MG63 (cell line): ENCODE measurements around the gene WDR88. TPM values are rescaled to one million over a fixed set of nuclear protein-coding genes. Genes with fewer than 3 reads are reported as not detected.

ENCODE experiments used
- DNase-seq: peaks from one replicate; pipeline ENCODE4 v3.0.0-alpha.2; 2020
- H3K27me3 ChIP-seq: fragments of 250-450 bp; sonication (Bioruptor Pico); 2 replicates; pipeline ENCODE4 v1.5.1; 2020; ENCODE audit warnings: mild to moderate bottlenecking, moderate library complexity
- H3K36me3 ChIP-seq: fragments of 250-450 bp; sonication (Bioruptor Pico); 2 replicates; pipeline ENCODE4 v1.5.1; 2020; ENCODE audit warnings: mild to moderate bottlenecking, moderate library complexity
- H3K4me3 ChIP-seq: fragments of 250-450 bp; sonication (Bioruptor Pico); 2 replicates; pipeline ENCODE4 v1.5.1; 2020; ENCODE audit warnings: mild to moderate bottlenecking, moderate library complexity
- H3K9me3 ChIP-seq: fragments of 250-450 bp; sonication (Bioruptor Pico); 2 replicates; pipeline ENCODE4 v1.5.1; 2020; ENCODE audit warnings: mild to moderate bottlenecking, moderate library complexity
- total RNA-seq: library from RNA; depleted of rRNA; stranded (reverse); fragments of >200 nt; shearing (Covaris generic); gene quantifications from 2 replicates; pipeline ENCODE4 v1.2.3, GENCODE V29; 2014; ENCODE audit warnings: low replicate concordance; rRNA removed

The WDR88 gene
- not detected in 2 replicates for total RNA-seq

DNA sequence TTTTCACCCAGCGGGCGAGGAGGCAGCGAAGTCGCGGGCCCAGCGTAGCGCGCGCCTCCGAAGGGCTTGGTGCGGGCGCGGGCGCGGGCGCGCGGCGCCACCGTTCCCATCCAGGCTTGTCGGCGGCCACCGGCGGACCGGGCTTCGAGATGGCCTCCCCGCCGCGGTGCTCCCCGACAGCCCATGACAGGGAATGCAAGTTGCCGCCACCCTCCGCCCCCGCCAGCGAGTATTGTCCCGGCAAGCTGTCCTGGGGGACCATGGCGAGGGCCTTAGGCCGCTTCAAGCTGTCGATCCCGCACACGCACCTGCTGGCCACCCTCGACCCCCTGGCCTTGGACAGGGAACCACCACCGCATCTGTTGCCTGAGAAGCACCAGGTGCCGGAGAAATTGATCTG lies at the start of gene WDR88:
WDR88 (plus strand) TSS at position 94 of the 400 bp plus-strand sequence; CDS start at position 150, 56 bp downstream.
- H3K36me3 ChIP-seq, result peaks cover 13% of the 10 kb centered on the region
- no peak within 1 kb of the TSS for H3K4me3 ChIP-seq
- DNase-seq, result no peak
- H3K9me3 ChIP-seq, result no peaks in the 10 kb centered on the region
- H3K27me3 ChIP-seq, result no peaks in the 10 kb centered on the region

- DNase-seq, result no peak
- Histone ChIP-seq H3K4me3 (no peak overlapping the region), H3K9me3 (no peaks in the 10 kb centered on the region), H3K27me3 (no peaks in the 10 kb centered on the region), H3K36me3 (peaks cover 28% of the 10 kb centered on the region)
Observed at GRCh38 chr19:33085570-33086128, 46.3 kb upstream of the WDR88 start.

DNA sequence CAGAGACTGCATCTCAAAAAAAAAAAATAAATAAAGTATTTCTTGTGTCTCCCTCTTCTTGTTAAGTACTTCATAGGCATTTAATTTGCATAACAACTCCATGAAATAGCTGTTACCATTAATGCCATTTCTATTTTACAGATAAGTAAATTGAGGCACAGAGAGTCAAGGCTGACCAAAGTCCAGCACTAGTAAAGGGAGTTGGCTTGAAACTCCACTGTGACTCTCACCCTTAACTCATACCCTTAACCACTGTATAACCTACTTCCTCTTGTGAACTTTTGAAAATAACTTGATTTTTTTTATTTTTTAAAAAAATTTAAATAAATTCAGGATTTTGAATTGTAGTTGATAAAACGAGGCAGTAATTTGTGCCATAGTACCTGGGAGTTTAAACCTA lies 45.0 kb upstream of the WDR88 start:
- DNase-seq, result no peak
- H3K4me3 ChIP-seq, result no peak overlapping the region
- H3K9me3 ChIP-seq, result no peaks in the 10 kb centered on the region
- no peaks in the 10 kb centered on the region for H3K27me3 ChIP-seq
- peaks cover 35% of the 10 kb centered on the region for H3K36me3 ChIP-seq

DNA sequence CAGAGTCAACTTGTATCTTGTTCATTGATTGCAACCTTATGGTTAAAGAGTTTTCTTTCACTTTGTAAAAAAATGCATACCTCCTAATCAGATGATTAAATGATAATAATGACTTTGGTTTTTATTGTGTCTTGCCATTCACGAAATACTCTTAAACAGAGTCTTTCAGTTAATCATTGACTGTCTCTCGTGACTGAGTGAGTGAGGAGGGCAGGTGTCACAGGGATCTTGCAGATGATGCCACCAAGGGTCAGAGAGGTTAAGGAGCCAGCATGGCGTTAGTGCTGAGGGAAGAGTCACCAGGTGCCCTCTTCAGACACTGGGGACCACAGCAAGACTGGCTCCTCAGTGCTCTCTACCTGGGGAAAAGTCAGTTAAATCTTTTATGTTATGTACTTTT lies 42.9 kb upstream of the WDR88 start:
- Histone ChIP-seq H3K9me3 (no peaks in the 10 kb centered on the region), H3K27me3 (no peaks in the 10 kb centered on the region), H3K36me3 (peaks cover 50% of the 10 kb centered on the region), H3K4me3 (no peak overlapping the region)
- no peak for DNase-seq

DNA sequence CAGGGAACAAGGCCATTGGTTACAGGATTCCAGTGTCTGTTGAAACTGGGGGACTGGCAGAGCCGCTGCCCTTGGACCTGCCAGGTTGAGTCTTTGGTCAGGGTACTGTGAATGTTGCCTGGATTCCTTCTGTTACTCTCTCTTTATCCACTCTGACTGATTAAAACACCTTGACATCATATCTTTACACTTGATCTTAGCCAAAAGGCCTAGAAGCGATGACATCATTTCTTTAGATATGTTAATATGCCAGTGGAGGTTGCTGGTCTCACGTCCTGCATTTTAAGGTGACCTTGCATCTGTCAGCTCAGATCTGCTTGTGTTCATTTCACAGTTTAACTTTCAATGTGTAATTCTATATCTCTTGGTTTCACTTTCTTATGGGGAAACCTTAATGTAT lies 41.7 kb upstream of the WDR88 start:
- Histone ChIP-seq H3K9me3 (no peaks in the 10 kb centered on the region), H3K4me3 (no peak overlapping the region), H3K36me3 (peaks cover 59% of the 10 kb centered on the region), H3K27me3 (no peaks in the 10 kb centered on the region)
- no peak for DNase-seq

DNA sequence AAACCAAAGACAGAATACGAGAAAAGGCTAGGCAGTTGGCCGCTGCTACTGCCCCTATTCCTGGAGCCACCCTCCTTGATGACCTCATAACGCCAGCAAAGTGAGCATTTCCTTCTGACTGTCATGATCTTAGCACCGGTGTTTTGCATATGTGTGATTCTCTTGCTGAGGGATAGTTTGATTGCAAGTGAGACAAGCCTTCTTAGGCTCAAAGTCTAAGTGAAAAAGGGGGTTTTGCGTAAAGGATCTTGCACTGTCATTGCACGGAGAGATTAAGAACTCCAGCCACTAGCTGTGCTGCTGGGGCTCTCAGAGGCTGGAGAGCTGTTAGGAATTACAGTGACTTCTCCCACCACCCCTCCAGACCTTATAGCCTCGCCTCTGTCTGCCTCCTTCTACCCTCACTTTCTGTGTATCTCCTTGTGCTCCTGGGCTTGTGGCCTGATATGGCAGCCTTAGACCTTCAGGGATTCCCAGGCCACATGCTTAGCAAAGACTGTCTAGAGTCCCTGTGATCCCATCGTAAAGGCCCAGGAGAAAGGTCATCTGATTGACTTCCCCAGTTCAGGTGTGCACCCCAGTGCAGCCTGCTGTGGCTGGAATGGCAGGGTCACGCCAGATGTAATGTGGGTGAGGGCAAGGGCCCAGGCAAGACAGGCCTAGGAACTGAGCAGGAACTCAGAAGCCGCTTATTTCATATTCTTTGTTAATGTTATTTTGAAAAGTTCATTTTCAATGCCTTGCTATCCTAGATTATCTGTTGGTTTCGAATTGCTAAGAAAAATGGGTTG lies 38.3 kb upstream of the WDR88 start:
- Histone ChIP-seq H3K9me3 (no peaks in the 10 kb centered on the region), H3K36me3 (peaks cover 79% of the 10 kb centered on the region), H3K4me3 (no peak overlapping the region), H3K27me3 (no peaks in the 10 kb centered on the region)
- no peak for DNase-seq

DNA sequence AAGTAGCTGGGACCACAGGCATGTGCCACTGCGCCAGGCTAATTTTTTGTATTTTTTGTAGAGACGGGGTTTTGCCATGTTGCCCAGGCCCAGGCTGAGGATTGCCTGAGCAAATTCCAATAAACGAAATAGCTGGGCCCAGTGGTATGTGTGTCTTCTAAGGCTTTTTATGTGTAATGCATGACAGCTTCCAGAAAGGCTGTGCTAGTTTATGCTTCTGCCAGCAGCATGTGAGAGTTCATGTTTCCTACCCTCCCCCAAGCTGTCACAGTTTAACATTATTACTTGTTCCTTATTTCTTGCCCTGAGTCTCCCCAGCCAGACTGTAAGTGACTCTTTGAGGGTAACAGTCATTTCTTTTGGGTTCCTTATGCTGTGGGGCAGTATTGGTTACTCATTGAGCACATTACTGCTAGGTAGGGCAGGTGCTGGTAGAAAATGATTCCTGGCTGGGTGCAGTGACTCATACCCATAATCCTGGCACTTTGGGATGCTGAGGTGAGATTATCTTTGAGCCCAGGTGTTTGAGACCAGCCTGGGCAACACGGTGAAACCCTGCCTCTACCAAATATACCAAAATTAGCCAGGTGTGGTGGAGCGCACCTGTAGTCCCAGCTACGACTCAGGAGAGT lies 37.4 kb upstream of the WDR88 start:
- no peak for DNase-seq
- no peaks in the 10 kb centered on the region for H3K9me3 ChIP-seq
- H3K27me3 ChIP-seq, result no peaks in the 10 kb centered on the region
- H3K4me3 ChIP-seq, result no peak overlapping the region
- H3K36me3 ChIP-seq, result peaks cover 70% of the 10 kb centered on the region

DNA sequence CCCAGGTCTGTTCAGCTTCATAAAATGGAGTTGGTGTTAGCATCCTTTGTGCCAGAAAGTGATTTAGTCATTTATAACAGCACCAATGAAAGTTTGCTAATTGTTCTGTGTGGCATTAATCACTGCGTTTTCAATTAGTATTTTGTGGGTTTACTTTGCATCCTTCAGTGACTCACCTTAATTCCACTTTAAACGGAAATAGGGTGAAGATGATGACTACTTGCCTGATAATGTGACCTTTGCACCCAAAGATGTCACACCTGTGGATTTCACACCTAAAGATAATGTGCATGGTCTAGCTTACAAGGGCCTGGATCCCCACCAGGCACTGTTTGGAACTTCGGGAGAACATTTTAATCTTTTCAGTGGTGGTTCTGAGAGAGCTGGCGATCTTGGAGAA lies 35.9 kb upstream of the WDR88 start:
- H3K36me3 ChIP-seq, result peaks cover 60% of the 10 kb centered on the region
- no peak for DNase-seq
- H3K4me3 ChIP-seq, result no peak overlapping the region
- no peaks in the 10 kb centered on the region for H3K9me3 ChIP-seq
- H3K27me3 ChIP-seq, result no peaks in the 10 kb centered on the region

- Histone ChIP-seq H3K9me3 (no peaks in the 10 kb centered on the region), H3K36me3 (peaks cover 59% of the 10 kb centered on the region), H3K27me3 (no peaks in the 10 kb centered on the region), H3K4me3 (no peak overlapping the region)
- peak; percentile 20 for DNase-seq
Observed at GRCh38 chr19:33098055-33098534, 33.8 kb upstream of the WDR88 start.

DNA sequence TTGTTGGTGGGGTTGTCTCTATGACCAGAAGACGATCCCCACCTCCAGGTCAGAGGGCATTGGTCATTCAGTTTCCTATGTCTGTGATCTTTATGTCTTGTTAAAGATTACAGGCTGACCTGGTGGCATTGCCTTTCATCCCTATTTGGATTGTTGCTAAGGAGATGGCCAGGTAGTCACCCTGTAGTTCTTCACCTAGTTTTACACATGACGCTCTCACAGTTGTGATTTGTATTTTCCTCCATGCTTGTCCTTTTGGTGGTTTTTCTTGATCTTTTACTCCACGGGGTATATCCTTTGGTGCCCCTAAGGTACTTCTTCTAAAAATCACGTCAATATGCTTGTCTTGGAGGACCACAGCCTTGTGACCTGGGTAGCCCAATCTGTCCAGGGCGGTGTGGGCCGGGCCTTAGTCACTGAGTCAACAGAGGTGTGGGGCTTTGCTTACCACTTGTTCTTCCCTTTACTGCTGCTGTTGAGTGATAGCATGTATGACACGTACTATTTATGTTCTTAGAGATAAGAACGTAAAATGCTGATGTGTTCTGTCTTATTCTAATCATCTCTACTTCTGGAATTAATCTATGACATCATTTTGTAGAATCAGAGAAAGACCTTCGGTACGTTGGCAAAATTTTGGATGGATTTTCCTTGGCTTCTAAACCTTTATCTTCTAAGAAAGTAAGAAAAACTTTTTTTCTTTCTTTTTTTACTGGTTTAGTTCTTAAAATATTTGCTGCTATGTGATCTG lies 30.8 kb upstream of the WDR88 start:
- Histone ChIP-seq H3K9me3 (no peaks in the 10 kb centered on the region), H3K27me3 (no peaks in the 10 kb centered on the region), H3K36me3 (peaks cover 39% of the 10 kb centered on the region), H3K4me3 (no peak overlapping the region)
- DNase-seq, result no peak

- Histone ChIP-seq H3K36me3 (peaks cover 45% of the 10 kb centered on the region), H3K4me3 (no peak overlapping the region)
Observed at GRCh38 chr19:33102893-33103292, 29.0 kb upstream of the WDR88 start.

DNA sequence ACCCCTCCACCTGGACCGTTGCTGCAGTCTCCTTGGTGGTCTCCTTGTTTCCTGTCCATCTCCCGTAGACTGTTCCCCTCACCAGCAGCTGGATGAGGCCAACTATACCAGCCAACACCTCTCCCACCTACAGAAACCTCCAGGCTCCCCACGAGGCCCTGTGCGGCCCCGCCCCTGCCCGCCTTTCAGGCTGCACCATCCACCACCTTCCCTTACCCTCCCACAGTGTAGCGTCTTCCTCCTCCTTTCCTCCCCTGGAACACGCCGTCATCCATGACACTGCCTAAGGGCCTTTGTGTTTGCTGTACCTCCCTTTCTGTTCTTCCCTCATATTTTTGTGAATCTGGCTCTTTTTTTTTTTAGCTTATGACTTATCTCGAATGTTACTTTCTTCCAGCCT lies 23.8 kb upstream of the WDR88 start:
- H3K4me3 ChIP-seq, result no peak overlapping the region
- no peaks in the 10 kb centered on the region for H3K27me3 ChIP-seq
- DNase-seq, result no peak
- peaks cover 56% of the 10 kb centered on the region for H3K36me3 ChIP-seq
- no peaks in the 10 kb centered on the region for H3K9me3 ChIP-seq

More at GRCh38 chr19:33102893-33103292, 29.0 kb upstream of the WDR88 start:
- no peak for DNase-seq
- Histone ChIP-seq H3K27me3 (no peaks in the 10 kb centered on the region), H3K9me3 (no peaks in the 10 kb centered on the region)

DNA sequence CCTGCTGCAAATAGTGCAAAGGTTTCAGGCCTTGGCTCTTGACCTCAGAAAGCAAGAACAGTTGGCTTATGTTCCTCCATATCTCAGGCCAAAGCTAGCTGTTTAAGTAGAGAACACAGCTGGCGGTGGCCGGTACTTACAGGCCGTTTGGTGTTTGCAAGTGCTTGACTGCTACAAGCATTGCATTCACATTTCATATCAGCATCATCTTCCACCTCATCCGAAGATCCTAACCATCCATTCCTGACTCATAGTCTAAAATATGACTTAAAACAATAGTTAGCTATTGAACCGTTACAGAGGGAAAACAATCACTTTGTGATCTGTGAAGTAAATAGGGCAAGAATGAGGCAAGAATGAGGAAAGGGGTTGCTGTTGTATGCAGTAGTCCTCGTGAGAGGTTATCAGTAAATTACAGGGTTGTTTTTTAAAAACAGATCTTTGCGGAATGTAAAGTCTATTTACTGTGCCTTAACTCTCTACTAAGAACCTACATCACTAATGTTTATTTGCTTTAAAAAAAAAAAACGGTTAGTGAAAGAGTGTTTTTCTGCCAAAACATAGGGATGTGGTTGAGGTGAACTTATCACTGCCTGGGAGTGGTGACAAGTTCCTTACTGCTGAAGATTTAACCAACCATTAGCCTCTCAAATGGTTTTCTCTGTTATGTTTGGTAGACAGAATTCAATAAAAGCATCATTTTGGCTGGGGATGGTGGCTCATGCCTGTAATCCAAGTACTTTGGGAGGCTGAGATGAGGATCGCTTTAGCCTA lies 21.6 kb upstream of the WDR88 start:
- Histone ChIP-seq H3K36me3 (peaks cover 67% of the 10 kb centered on the region), H3K4me3 (no peak overlapping the region), H3K27me3 (no peaks in the 10 kb centered on the region), H3K9me3 (no peaks in the 10 kb centered on the region)
- no peak for DNase-seq

DNA sequence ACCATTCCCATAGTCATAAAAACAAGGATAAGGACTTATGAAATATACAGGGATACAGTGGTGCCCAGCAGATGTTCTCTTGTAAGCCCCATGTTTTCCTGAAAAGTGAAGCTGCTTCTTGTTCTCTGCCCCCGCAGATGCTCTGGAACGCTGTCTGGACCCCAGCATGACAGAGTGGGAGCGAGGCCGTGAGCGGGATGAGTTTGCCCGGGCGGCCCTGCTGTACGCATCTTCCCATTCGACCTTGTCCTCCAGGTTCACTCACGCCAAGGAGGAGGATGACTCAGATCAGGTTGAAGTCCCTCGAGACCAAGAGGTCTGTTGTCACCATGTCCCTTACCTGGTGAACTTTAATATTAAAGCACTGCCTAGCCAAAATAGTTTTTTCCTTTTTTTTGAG lies 20.3 kb upstream of the WDR88 start:
- no peak for DNase-seq
- Histone ChIP-seq H3K27me3 (no peaks in the 10 kb centered on the region), H3K4me3 (no peak overlapping the region), H3K36me3 (peaks cover 75% of the 10 kb centered on the region), H3K9me3 (no peaks in the 10 kb centered on the region)

DNA sequence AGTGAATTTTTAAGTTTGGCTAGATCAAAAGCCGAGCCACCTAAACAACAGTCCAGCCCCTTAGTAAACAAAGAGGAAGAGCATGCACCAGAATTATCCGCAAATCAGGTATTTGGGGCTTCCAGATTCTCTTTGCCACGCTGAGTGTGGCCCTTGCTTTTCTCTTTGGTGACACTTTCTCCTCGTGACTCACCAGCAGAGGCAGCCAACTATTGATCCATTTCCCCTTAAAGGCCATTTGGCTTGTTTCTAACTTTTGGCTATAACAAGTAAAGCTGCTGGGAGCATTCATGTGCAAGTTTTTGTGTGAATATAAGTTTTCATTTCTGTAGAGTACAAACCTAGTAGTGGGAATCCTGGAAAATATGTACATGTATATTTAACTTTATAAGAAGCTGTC lies 17.6 kb upstream of the WDR88 start:
- Histone ChIP-seq H3K36me3 (peaks cover 79% of the 10 kb centered on the region), H3K9me3 (no peaks in the 10 kb centered on the region), H3K4me3 (no peak overlapping the region), H3K27me3 (no peaks in the 10 kb centered on the region)
- DNase-seq, result no peak

GRCh38 chr19:33117501-33117900 lies 14.4 kb upstream of the WDR88 start:
- Histone ChIP-seq H3K4me3 (no peak overlapping the region), H3K36me3 (peaks cover 58% of the 10 kb centered on the region)
- DNase-seq, result no peak

More at GRCh38 chr19:33117501-33117900, 14.4 kb upstream of the WDR88 start:
- H3K27me3 ChIP-seq, result no peaks in the 10 kb centered on the region
- no peaks in the 10 kb centered on the region for H3K9me3 ChIP-seq
